Liver (tissue), 9 donors: Measurements from ENCODE around the gene CRACR2B. TPM values are rescaled to one million over a fixed set of nuclear protein-coding genes. Genes with fewer than 3 reads are reported as not detected.

Experiments used
- DNase-seq: peaks from one replicate; pipeline ENCODE4 v3.0.0-alpha.2; 2017; ENCODE audit warnings: low spot score
- H3K27ac ChIP-seq, 2 donors: one replicate each; pipeline ENCODE4 v1.7.0; 2013; ENCODE audit warnings: inconsistent platforms in 2 of 2, low read length in 2 of 2, control low read depth in 1 of 2, low read depth in 1 of 2, mild to moderate bottlenecking in 1 of 2
- H3K27me3 ChIP-seq, 4 donors: one replicate each; pipeline versions ENCODE4 v1.6.1 to v1.7.0; 2013; ENCODE audit warnings: low read length in 3 of 4, inconsistent platforms in 1 of 4, mild to moderate bottlenecking in 1 of 4, moderate library complexity in 1 of 4; ENCODE audit not compliant: control insufficient read depth in 4 of 4, insufficient read depth in 4 of 4
- H3K36me3 ChIP-seq, 4 donors: one replicate each; pipeline versions ENCODE4 v1.6.1 to v1.7.0; 2013; ENCODE audit warnings: low read length in 3 of 4, mild to moderate bottlenecking in 3 of 4, low read depth in 1 of 4, moderate library complexity in 1 of 4; ENCODE audit not compliant: control insufficient read depth in 4 of 4, insufficient read depth in 3 of 4
- H3K4me1 ChIP-seq, 4 donors: one replicate each; pipeline versions ENCODE4 v1.6.1 to v1.7.0; 2013; ENCODE audit warnings: low read length in 3 of 4, mild to moderate bottlenecking in 3 of 4, moderate library complexity in 1 of 4; ENCODE audit not compliant: control insufficient read depth in 4 of 4, insufficient read depth in 4 of 4
- H3K4me3 ChIP-seq, 3 donors: one replicate each; pipeline versions ENCODE4 v1.6.1 to v1.7.0; 2013; ENCODE audit warnings: low read length in 3 of 3, control low read depth in 1 of 3, low read depth in 1 of 3, mild to moderate bottlenecking in 1 of 3
- H3K9ac ChIP-seq, 2 donors: one replicate each; pipeline ENCODE4 v1.7.0; 2013; ENCODE audit warnings: low read length in 2 of 2, mild to moderate bottlenecking in 2 of 2, moderate library complexity in 2 of 2, control low read depth in 1 of 2, low read depth in 1 of 2
- H3K9me3 ChIP-seq, 4 donors: one replicate each; pipeline versions ENCODE4 v1.6.1 to v1.7.0; 2013; ENCODE audit warnings: low read length in 3 of 4; ENCODE audit not compliant: control insufficient read depth in 4 of 4
- FOXA1 ChIP-seq: IDR thresholded peaks from 2 replicates; pipeline ENCODE4 v1.6.1; 2016; ENCODE audit warnings: antibody characterized with exemption
- FOXA2 ChIP-seq: IDR thresholded peaks from 2 replicates; pipeline ENCODE4 v1.6.1; 2016; ENCODE audit warnings: antibody characterized with exemption
- GABPA ChIP-seq, 2 donors: IDR thresholded peaks in 1 of 2; conservative IDR thresholded peaks in 1 of 2; 2 replicates each; pipeline ENCODE4 v1.6.1; 2016; ENCODE audit warnings: antibody characterized with exemption in 2 of 2, mild to moderate bottlenecking in 1 of 2, moderate library complexity in 1 of 2
- JUND ChIP-seq, 2 donors: IDR thresholded peaks; 2 replicates each; pipeline ENCODE4 v1.6.1; 2016; ENCODE audit warnings: antibody characterized with exemption in 2 of 2
- NR2F2 ChIP-seq: IDR thresholded peaks from 2 replicates; pipeline ENCODE4 v1.6.1; 2016; ENCODE audit warnings: antibody characterized with exemption
- RAD21 ChIP-seq, 2 donors: IDR thresholded peaks; 2 replicates each; pipeline ENCODE4 v1.6.1; 2016; ENCODE audit warnings: antibody characterized with exemption in 2 of 2, mild to moderate bottlenecking in 2 of 2
- REST ChIP-seq: IDR thresholded peaks from 2 replicates; pipeline ENCODE4 v1.6.1; 2016; ENCODE audit warnings: antibody characterized with exemption, mild to moderate bottlenecking
- RXRA ChIP-seq, 2 donors: IDR thresholded peaks; 2 replicates each; pipeline ENCODE4 v1.6.1; 2017 to 2018; ENCODE audit warnings: antibody characterized with exemption in 2 of 2, mild to moderate bottlenecking in 1 of 2
- SP1 ChIP-seq: IDR thresholded peaks from 2 replicates; pipeline ENCODE4 v1.6.1; 2018; ENCODE audit warnings: antibody characterized with exemption, mild to moderate bottlenecking
- TAF1 ChIP-seq: conservative IDR thresholded peaks from 2 replicates; pipeline ENCODE4 v1.6.1; 2016; ENCODE audit warnings: antibody characterized with exemption, mild to moderate bottlenecking
- YY1 ChIP-seq: IDR thresholded peaks from 2 replicates; pipeline ENCODE4 v1.6.1; 2016; ENCODE audit warnings: antibody characterized with exemption, mild to moderate bottlenecking
- WGBS: extraction: QIAGEN DNeasy Blood & Tissue Kit; methylation state at CpG from one replicate; pipeline ENCODE4 v1.1.7; 2013; 5-methylcytosine and 5-hydroxymethylcytosine counted together
- polyA plus RNA-seq, 2 donors: library from polyadenylated mRNA; stranded (reverse) in 1 of 2; unstranded in 1 of 2; fragments of 200-250 nt in 1 of 2; fragments of >200 nt in 1 of 2; fragmentation: Nextera tagmentation in 1 of 2; extraction: Ambion mirVana in 1 of 2; gene quantifications; one replicate each; pipeline versions ENCODE4 v1.2.1 to v1.2.3, GENCODE V29; 2013 to 2015
- total RNA-seq, 2 donors: library from RNA; depleted of rRNA; stranded (reverse); fragments of >200 nt; gene quantifications; one replicate each; pipeline ENCODE4 v1.2.3, GENCODE V29; 2014
- TF ChIP-seq, protein P1 (sequence below): IDR thresholded peaks from 2 replicates; pipeline ENCODE4 v1.6.1; 2016; ENCODE audit warnings: antibody characterized with exemption
- TF ChIP-seq, protein P2 (sequence below): IDR thresholded peaks from 2 replicates; pipeline ENCODE4 v1.6.1; 2016; ENCODE audit warnings: antibody characterized with exemption
- donor health status: healthy.
- donor health status: healthy.
- donor health status: healthy.
- donor health status: healthy.
- donor health status: healthy.

CRACR2B gene
- total and polyA plus RNA-seq, 4 donors = 0.14 to 2.9 (median 2.2) TPM

DNA sequence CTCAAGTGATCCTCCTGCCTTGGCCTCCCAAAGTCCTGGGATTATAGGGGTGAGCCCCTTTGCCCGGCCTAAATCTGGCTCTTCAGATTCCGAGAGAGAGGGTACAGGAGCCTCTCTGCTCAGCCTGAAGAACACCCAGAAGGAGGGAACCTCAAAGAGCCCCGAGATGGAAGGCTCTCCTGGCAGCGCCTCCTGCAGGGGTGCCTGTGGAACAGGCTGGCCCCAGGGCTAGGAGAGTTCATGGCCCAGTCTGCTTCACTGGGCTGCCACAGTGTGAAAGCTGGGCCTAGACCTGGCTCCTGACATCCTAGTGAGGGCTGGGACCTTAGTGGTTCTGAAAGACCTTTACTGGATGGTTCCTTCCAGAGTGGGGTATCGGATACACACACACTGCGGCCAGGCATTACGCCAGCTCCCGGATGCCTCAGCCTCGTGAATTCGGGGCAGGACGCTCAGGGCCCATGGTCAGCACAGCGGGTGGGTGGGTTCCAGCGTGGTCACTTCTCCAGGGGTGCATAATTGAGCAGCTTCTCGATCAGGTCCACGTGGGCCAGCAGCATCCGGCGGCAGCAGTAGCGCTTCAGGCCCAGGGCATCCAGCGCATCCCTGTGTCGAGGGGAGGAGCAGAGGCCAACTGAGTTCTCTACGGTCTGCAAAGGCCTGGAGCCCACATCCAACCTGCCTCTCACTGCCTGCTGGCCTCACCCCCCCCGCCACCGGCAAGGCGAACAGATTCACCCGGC is 12.3 kb downstream of the CRACR2B start:
- Histone ChIP-seq H3K4me3 (no peak overlapping the region), H3K36me3 (peaks cover 5 to 28% (median 11%) of the 10 kb centered on the region in 4 donors), H3K27ac (no peak overlapping the region), H3K27me3 (no peaks in the 10 kb centered on the region), H3K4me1 (peaks cover 28 to 55% (median 38%) of the 10 kb centered on the region in 4 donors), H3K9ac (no peak overlapping the region), H3K9me3 (no peaks in the 10 kb centered on the region)
- no peak for DNase-seq
- 88% methylated on average over 25 of the region's 25 CpGs for WGBS
- peak in 1 of 2 donors; percentile 7 for TF ChIP-seq RAD21 (IDR thresholded peaks at IDR 0.05)
- no peak for TF ChIP-seq TAF1

GRCh38 chr11:841981-842369 is 14.3 kb downstream of the CRACR2B start:
- no peak for DNase-seq
- H3K4me1 ChIP-seq = peaks cover 22 to 58% (median 35%) of the 10 kb centered on the region in 4 donors
- H3K9ac ChIP-seq = peak overlapping the region; percentile 69 to 89

More at GRCh38 chr11:841981-842369, 14.3 kb downstream of the CRACR2B start:
- WGBS = under 1% methylated on average over 27 of the region's 27 CpGs
- H3K9me3 ChIP-seq = no peaks in the 10 kb centered on the region
- H3K27ac ChIP-seq = peak overlapping the region; percentile 76 to 90
- peak overlapping the region; percentile 96 to 100 (median 97) for H3K4me3 ChIP-seq
- H3K27me3 ChIP-seq = no peaks in the 10 kb centered on the region
- TF ChIP-seq SP1 (no peak), FOXA2 (no peak), NR2F2 (no peak), JUND (IDR thresholded peaks at IDR 0.05) (no peak), REST (no peak), RXRA (IDR thresholded peaks at IDR 0.05) (no peak), YY1 (no peak), GABPA (IDR thresholded peaks at IDR 0.05 in 1 of 2, conservative IDR thresholded peaks at IDR 0.05 in 1 of 2) (no peak), FOXA1 (no peak), RAD21 (IDR thresholded peaks at IDR 0.05) (no peak)
- TF ChIP-seq, protein P1, sequence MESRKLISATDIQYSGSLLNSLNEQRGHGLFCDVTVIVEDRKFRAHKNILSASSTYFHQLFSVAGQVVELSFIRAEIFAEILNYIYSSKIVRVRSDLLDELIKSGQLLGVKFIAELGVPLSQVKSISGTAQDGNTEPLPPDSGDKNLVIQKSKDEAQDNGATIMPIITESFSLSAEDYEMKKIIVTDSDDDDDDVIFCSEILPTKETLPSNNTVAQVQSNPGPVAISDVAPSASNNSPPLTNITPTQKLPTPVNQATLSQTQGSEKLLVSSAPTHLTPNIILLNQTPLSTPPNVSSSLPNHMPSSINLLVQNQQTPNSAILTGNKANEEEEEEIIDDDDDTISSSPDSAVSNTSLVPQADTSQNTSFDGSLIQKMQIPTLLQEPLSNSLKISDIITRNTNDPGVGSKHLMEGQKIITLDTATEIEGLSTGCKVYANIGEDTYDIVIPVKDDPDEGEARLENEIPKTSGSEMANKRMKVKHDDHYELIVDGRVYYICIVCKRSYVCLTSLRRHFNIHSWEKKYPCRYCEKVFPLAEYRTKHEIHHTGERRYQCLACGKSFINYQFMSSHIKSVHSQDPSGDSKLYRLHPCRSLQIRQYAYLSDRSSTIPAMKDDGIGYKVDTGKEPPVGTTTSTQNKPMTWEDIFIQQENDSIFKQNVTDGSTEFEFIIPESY = no peak
- TF ChIP-seq, protein P2, sequence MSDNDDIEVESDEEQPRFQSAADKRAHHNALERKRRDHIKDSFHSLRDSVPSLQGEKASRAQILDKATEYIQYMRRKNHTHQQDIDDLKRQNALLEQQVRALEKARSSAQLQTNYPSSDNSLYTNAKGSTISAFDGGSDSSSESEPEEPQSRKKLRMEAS = no peak
- H3K36me3 ChIP-seq = peaks cover 5 to 26% (median 10%) of the 10 kb centered on the region in 4 donors
